A673 (cell line): ENCODE results near the gene PRKCH. TPM values are rescaled to one million over a fixed set of nuclear protein-coding genes. Genes with fewer than 3 reads are reported as not detected.

Source experiments
- BruUV-seq: library from RNA; stranded (reverse); fragments of 400-500 nt; replicated peaks from 2 replicates; lab custom pipeline; 2021; lab: Mats Ljungman, UMichigan
- CTCF ChIA-PET: fragments of 300-600 bp; sonication (Branson Sonifier 250); formaldehyde crosslinking; loops from one replicate; lab custom pipeline; 2022; ENCODE audit warnings: antibody characterized with exemption; lab: Charles Lee
- POLR2A ChIA-PET: fragments of 300-600 bp; sonication (Branson Sonifier 250); formaldehyde crosslinking; loops from one replicate; lab custom pipeline; 2022; ENCODE audit warnings: antibody characterized with exemption; ENCODE audit not compliant: low non-redundant PET; lab: Charles Lee
- DNase-seq: peaks from one replicate; pipeline ENCODE4 v3.0.0-alpha.2; 2015; ENCODE audit warnings: low spot score
- H3K27ac ChIP-seq: fragments of 200-600 bp; sonication (generic); 2 replicates; pipeline ENCODE4 v1.5.1; 2016; ENCODE audit warnings: mixed run types, low read depth, mild to moderate bottlenecking, mixed read lengths, antibody characterized with exemption, low read length; ENCODE audit not compliant: poor library complexity, severe bottlenecking
- H3K27me3 ChIP-seq: fragments of 200-600 bp; sonication (generic); replicated peaks from 2 replicates; pipeline ENCODE4 v1.6.1; 2017; ENCODE audit warnings: mixed run types, low read depth, mild to moderate bottlenecking, mixed read lengths, antibody characterized with exemption, low read length; ENCODE audit not compliant: insufficient read depth, poor library complexity
- H3K36me3 ChIP-seq: fragments of 200-600 bp; sonication (generic); 2 replicates; pipeline ENCODE4 v1.6.1; 2016; ENCODE audit warnings: mixed run types, mild to moderate bottlenecking, mixed read lengths, antibody characterized with exemption, low read length; ENCODE audit not compliant: insufficient read depth, poor library complexity, severe bottlenecking
- H3K4me1 ChIP-seq: fragments of 200-600 bp; sonication (generic); 2 replicates; pipeline ENCODE4 v1.6.1; 2017; ENCODE audit warnings: mixed run types, mild to moderate bottlenecking, mixed read lengths, antibody characterized with exemption, low read length; ENCODE audit not compliant: insufficient read depth, poor library complexity, severe bottlenecking
- H3K4me3 ChIP-seq: fragments of 200-600 bp; sonication (generic); 2 replicates; pipeline ENCODE4 v1.5.1; 2016; ENCODE audit warnings: low read depth, mixed run types, mild to moderate bottlenecking, mixed read lengths, low read length; ENCODE audit not compliant: poor library complexity, severe bottlenecking
- H3K9me3 ChIP-seq: fragments of 200-600 bp; sonication (generic); 2 replicates; pipeline ENCODE4 v1.6.1; 2016; ENCODE audit warnings: mixed run types, low read depth, mild to moderate bottlenecking, mixed read lengths, antibody characterized with exemption, low read length; ENCODE audit not compliant: poor library complexity, severe bottlenecking
- CTCF ChIP-seq: fragments of 300-800, 200-600 bp; sonication (generic); conservative IDR thresholded peaks from 2 replicates; pipeline ENCODE4 v1.5.1; 2017; ENCODE audit warnings: low read depth, mild to moderate bottlenecking, antibody characterized with exemption, low read length, moderate library complexity, mixed read lengths
- EZH2 ChIP-seq: fragments of 200-600 bp; sonication (generic); IDR thresholded peaks from 2 replicates; pipeline ENCODE4 v1.6.1; 2017; ENCODE audit warnings: borderline replicate concordance, low read depth, mild to moderate bottlenecking, mixed read lengths, antibody characterized with exemption, low read length; ENCODE audit not compliant: poor library complexity, severe bottlenecking
- intact Hi-C: fragments of 100-400 bp; cut with micrococcal nuclease; formaldehyde crosslinking; loops from one replicate; pipeline ENCODE4 v1.10.0; 2022; ENCODE audit not compliant: unreplicated experiment
- total RNA-seq: library from RNA; stranded (reverse); gene quantifications from 2 replicates; pipeline ENCODE4 v1.2.3, GENCODE V29; 2021

Gene PRKCH
- total RNA-seq, 1 experiment from 2014 or later: 1.8 TPM

GRCh38 chr14:61477712-61478462 is 156.5 kb downstream of the PRKCH start:
- Histone ChIP-seq H3K9me3 (no peaks in the 10 kb centered on the region), H3K27me3 (no peaks in the 10 kb centered on the region), H3K36me3 (no peaks in the 10 kb centered on the region), H3K4me1 (peaks cover 8% of the 10 kb centered on the region), H3K4me3 (no peak overlapping the region), H3K27ac (no peak overlapping the region)
- ChIA-PET POLR2A (no interaction called here), CTCF (no interaction called here)
- TF ChIP-seq EZH2 (no peak), CTCF (no peak)
- no TSS peak for BruUV-seq
- no peak for DNase-seq
- intact Hi-C loops: no loop called here

- peaks cover 8% of the 10 kb centered on the region for H3K4me1 ChIP-seq
- BruUV-seq: no TSS peak
- no peak for DNase-seq
- ChIA-PET POLR2A (no interaction called here), CTCF (no interaction called here)
- H3K9me3 ChIP-seq: no peaks in the 10 kb centered on the region
- H3K4me3 ChIP-seq: no peak overlapping the region
- H3K27ac ChIP-seq: no peak overlapping the region
- intact Hi-C loops: no loop called here
- no peaks in the 10 kb centered on the region for H3K27me3 ChIP-seq
- TF ChIP-seq EZH2: no peak
- H3K36me3 ChIP-seq: no peaks in the 10 kb centered on the region
Measured at GRCh38 chr14:61478971-61479473, 157.6 kb downstream of the PRKCH start.

GRCh38 chr14:61479746-61480502 is 158.5 kb downstream of the PRKCH start:
- no peak overlapping the region for H3K27ac ChIP-seq
- peaks cover 8% of the 10 kb centered on the region for H3K4me1 ChIP-seq
- POLR2A ChIA-PET: no interaction called here
- CTCF ChIA-PET: no interaction called here
- H3K9me3 ChIP-seq: no peaks in the 10 kb centered on the region
- no peaks in the 10 kb centered on the region for H3K27me3 ChIP-seq
- no peak for DNase-seq
- no peak overlapping the region for H3K4me3 ChIP-seq
- no peaks in the 10 kb centered on the region for H3K36me3 ChIP-seq
- intact Hi-C loops: no loop called here
- no peak for TF ChIP-seq CTCF
- TF ChIP-seq EZH2: no peak
- BruUV-seq: no TSS peak
